Right renal cortex interstitium (tissue), 3 donors: ENCODE results near the gene RGP1. TPM values are rescaled to one million over a fixed set of nuclear protein-coding genes. Genes with fewer than 3 reads are reported as not detected.

Experiments
- DNase-seq, 3 donors: peaks; one replicate each; pipeline ENCODE4 v3.0.0-alpha.2; 2013; ENCODE audit warnings: low read depth in 3 of 3, low spot score in 2 of 3
- polyA plus RNA-seq, 3 donors: library from polyadenylated mRNA; unstranded; fragments of 120-200 nt; gene quantifications; one replicate each; pipeline ENCODE4 v1.2.1, GENCODE V29; 2013; ENCODE audit not compliant: insufficient read length in 3 of 3

RGP1 gene
- polyA plus RNA-seq, 3 donors = 28.2 to 29.0 (median 28.4) TPM

DNA sequence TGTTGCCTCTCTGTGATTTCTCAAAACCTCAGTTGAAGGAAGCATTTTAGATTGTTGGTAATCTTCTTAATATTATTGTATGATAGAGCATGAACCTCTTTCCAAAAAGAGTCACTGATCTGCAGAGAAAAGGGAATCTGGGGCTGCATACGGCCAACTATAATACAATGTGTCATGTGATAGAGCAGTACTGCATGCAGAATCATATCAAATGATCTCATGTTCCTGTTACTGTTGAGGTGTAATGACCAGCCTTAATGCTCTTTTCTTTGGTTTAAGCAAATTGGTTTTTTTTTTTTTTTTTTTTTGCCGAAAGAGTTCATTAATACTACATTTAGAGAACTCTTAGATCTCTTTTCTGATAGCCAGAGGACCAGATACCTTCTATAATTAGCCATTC is 17.9 kb downstream of the RGP1 start:
- DNase-seq = no peak

DNA sequence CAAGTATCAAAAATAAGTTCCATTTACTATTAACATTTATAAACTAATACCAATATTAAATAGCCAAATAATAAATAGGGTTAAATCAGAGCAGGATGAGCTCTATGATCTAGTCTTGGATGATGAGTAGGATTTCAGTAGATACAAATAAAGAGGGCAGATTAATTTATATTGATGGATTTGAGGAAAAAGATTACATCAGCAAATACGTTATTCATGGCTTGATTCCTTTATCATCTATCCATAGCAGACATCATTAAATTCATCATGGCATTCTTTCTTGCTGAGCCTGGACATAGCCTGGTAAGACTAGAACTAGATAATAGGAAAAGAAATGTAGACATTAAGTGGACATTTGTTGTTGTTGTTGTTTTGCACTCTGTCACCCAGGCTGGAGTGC is 18.4 kb downstream of the RGP1 start:
- DNase-seq = no peak

DNA sequence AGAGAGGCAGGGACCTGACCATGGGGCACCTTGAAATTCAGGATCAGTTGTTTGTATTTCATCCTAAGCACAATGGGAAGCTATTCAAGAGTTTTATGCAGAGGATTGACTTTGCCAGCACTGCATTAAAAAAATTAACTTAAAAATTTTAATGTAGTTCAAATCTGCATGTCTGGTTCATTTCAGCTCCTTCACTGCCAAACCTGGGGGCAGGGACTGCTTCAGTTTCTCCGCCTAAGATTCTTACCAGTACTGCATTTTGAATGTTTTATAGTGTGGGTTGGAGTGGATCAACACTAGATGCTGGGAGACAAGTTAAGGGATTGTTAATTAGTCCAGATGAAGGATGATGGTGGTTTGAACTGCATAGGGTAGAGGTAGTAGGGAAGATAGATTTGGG is 20.7 kb downstream of the RGP1 start:
- DNase-seq = no peak

DNA sequence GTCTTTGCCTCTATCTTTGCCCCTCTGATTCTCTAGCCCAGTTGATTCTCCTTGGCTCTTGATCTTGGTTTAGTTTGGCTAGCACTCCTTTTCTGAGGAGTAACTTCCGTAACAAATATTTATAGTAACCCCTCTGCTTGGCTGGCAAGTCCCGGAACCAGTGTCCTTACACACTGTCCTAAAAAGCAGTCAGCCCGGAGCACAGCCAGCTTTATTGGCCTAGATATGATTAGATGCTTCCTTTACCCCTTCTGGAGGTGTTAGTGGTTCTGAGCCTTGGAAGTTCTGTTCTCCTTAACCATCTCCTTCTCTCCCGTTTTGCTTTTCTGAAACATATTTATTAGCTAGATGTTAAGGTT is 22.0 kb downstream of the RGP1 start:
- no peak for DNase-seq

DNA sequence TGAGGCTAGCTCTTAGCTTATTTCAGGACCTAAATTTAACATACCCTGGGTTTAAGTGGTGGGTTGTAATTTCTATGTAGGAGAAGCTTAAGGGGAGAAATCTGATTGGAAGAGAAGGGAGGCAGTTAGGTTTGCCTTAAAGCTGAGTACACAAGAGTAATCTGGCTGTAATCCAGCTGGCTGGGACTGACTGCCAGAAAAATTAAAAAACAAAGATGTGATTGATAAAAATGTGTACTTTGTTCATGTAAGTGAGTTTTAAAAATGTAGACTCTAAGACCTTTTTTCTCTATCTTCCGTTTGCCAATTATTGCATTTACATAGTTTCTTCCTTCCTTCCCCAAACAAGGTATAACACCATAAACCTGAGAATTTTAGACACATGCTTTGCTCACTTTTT is 22.4 kb downstream of the RGP1 start:
- DNase-seq = no peak

DNA sequence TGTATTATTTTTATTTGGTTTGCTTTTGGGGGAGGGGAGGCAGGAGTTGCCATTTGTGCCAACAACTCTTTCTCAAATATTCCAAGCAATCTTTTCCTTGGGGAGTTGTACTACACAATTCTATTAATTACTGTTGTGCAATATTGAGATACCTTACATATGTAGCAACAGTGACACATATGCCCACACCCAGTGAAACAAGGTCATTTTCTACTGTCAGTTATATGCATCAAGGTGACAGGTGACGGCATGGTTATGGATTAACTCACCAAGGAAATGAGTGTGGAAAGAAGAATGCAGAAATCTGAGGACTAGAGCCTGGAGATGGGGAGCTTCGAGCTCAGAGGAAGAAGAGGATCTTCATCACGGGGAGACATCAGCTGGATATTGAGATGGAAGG is 22.9 kb downstream of the RGP1 start:
- no peak for DNase-seq

DNA sequence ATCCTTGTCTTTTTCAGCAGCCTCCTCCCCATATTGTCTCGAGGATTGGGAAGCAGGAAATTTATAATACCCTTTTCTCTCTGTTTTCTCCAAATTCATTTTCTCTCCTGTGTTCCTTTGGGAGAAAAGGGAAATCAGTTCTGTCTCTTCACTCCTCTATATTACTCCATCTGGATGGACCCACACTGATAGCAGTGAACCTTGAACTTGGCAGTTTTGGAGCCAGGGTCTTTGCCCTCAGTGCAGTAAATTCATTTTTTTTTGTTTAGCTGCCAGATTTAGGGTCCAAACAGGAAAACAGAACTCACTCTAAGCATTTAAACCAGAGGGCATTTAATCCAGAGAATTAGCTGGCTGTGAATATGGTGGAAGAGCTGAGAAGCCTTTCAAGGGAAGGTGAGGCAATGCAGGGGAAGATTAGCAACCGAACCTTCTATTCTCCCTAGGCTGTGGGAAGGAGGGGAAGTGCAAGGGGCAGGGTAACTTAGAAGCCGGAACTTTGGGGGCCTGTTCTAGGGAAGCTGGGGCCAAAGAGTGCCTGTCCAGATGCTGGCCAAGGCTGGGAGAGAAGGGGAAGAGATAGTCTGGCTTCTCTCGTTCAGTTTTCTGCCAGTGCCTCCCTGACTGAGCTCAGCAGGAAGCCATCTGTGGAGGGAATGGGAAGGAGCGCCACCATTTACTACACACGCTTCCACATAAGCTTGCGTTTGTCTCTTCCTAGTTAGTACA is 26.0 kb downstream of the RGP1 start:
- no peak for DNase-seq

DNA sequence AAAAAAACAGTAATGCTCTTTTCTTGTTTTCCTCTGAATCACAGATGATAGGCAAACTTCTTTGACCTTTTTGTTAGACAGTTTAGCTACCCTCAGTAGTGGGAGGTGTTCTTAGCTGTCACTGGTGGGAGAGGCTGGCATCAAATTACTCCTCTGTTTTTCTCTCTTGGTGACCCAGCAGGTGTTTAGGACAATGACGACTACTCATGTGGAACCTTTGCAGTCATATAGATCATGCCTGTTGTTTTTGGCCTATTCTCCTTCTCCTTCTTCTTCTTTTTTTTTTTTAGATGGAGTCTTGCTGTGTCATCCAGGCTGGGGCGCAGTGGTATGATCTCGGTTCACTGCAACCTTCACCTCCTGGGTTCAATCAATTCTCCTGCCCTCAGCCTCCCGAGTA is 26.9 kb downstream of the RGP1 start:
- DNase-seq = no peak

DNA sequence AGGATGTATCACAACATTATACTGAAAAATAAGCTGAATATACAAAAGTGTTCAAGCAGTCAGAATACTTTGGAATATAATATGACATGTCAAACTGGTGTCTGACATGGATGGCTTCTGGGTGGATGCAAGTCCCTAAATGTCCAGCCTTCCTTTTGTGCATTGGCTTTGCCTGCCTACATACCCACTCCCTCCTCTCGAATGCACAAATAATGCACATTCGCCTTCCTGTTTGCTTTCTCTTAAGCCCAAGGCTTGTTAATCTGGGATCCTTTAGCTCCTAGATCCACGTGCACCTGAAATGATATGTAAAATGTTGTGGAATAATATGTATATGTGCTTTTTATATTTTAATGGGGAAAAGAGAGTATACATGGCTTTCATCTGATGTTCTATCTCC is 29.4 kb downstream of the RGP1 start:
- DNase-seq = no peak

DNA sequence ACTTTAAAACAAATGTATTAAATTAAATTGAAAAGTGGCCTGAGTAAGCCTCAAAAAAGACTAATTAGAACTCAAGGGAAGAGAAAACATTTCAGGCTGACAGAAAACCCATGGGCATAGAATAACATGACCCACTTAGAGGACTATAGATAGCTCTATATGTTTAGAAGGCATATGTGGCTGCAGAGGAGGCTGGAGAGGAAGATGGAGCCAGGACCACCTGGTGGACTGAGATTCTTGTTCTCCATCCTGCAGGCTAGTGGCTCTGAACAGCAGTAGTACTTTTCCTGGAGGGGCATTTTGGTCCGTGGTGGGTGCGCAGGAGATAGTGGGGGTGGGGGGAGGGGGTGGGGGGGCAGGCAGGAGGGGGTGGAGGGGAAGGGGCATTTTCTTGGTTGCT is 32.0 kb downstream of the RGP1 start:
- no peak for DNase-seq

DNA sequence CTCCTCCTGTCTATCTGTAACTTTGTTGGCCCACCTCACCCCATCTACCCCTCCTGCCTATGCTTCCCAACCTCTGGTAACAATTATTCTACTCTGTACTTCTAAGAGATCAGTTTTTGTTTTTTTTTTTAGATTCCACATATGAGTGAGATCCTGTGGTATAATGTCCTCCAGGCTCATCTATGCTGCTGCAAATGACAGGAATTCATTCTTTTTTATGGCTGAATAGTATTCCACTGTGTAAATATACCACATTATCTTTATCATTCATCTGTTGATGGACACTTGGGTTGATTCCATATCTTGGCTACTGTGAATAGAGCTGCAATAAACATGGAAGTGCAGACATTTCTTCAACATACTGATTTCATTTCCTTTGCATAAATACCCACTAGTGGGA is 34.3 kb downstream of the RGP1 start:
- DNase-seq = no peak

DNA sequence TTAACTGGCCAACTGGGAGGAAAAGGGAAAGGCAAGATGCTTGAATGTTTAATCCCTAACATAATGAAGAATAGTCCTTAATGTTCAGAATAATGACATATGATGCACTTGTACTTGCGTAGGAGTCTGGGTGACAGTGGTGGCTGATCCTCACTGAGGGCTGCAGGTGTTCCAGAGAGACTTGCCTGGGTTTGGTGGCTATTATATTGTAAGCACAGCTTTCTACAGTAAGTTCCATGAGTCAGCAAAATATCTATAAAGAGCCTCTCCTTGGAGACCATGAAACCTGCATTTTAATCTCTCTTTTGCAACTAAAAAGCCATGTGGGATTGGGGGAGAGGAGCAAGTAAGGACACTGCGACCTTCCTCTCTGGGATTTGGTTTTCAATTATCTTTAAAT is 40.5 kb downstream of the RGP1 start:
- no peak for DNase-seq

DNA sequence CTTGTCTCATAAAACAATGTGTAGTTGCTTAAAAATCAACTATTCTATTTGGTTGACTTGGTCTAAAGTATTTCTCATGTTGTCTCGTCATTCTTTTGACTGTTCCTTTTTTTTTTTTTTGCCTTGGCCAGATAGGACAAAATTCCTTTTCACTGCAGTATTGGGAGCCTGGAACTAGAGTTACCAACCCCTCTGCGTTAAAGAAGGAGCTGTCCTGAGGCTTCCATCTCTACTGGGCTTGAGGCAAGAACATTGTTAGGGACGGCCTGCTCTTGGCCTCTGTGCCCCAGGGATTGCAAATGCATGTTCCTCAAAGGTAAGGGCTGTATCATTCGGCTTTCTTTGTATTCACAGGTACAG is 40.9 kb downstream of the RGP1 start:
- no peak for DNase-seq

DNA sequence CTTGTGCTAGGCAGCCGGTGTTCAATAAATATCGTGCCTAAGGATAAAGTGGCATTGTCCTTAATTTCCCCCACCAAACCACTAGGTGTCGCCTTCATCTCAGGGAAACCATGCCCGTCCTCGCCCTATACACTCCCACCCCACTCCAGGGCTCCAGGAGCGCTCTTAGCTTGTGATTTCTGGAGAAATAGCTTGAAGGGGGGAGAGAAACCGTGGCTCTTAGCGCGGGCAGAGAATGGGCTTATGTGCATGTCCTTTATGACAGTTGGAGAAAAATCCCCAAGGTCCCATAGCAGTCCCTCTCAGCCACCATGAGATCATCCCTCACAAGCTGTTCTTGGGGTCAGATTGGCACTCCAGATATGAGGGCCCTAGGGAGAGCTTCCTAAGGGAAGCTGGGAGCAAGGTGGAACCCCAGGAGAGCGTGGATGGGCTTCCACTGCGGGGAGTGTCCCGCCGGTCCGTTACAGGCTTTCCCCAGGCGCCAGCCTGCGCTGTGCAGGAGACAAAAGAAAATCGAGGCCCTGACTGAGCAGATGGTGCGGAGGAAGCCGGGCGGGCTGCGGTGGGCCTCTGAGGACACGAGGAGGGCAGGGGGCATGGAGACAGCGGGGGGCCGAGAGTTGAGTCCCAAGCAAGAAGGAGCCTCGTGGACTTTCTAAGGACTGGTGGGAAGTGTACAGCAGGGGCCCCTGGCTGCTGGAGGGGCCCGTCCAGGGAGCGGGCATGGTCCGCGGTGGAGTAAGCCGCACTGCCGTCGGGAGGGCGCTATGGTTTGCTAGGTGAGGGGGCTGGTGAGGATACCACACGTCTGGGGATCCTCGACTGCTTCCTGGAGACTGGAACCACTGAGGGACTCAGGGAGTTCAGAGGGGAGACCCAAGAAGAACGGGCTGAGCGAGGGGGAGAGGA is 41.6 kb downstream of the RGP1 start:
- DNase-seq = peak in 2 of 3 donors; percentile 66 to 74

DNA sequence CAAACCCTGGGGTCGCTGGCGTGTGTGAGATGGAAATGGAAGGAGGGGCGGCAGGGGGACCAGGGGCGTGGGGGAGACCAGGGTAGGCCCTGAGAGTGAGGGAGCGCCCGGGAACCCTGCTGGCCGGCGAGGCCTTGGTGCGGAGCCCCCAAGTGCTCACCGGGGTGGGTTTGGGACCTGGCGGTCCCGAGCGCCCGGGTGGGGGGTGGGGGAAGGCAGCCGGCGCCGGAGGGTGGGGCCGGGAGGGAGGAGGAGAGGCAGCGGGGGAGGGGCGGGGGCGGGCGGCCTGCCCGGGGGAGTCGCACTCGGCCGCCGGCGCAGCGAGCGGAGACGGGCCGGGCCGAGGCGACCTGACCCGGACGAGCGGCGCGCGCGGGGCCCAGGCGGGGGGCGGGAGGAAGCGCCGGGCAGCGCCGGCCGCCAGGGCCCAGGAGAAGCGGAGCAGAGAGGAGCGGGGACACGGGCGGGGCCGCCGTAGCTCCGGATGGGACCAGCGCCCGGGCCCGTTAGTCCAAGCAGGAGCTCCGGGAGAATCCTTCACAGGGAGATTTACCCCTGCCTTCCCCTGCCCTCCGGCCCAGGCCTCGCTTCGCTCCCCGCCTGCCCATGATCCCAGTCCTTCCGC is 42.3 kb downstream of the RGP1 start, which contains the start of gene NPR2:
TSS of gene NPR2 (plus strand) at position 295 of the 625 bp plus-strand sequence. CDS start 818 bp downstream, outside the sequence.
- DNase-seq = no peak

DNA sequence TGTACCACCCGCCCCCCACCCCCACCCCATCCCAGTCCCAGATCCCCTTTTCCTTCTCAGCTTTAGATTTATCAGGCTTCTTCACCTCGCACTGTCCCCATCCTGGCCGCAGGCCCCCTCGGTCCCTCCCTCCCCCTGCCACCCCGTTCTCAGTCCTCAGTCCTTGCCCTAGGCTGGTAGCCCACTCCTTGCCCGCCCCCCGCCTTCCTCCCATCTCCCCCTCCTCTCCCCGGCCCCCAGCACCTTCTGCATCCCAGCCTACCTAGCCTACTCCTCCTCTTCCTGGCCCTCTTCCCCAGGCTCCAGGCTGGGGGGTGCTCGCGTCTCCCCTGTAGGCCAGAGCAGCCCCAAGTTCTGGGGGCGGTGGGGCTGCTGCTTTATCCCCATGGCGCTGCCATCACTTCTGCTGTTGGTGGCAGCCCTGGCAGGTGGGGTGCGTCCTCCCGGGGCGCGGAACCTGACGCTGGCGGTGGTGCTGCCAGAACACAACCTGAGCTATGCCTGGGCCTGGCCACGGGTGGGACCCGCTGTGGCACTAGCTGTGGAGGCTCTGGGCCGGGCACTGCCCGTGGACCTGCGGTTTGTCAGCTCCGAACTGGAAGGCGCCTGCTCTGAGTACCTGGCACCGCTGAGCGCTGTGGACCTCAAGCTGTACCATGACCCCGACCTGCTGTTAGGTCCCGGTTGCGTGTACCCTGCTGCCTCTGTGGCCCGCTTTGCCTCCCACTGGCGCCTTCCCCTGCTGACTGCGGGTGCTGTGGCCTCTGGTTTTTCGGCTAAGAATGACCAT is 43.1 kb downstream of the RGP1 start:
- no peak for DNase-seq

DNA sequence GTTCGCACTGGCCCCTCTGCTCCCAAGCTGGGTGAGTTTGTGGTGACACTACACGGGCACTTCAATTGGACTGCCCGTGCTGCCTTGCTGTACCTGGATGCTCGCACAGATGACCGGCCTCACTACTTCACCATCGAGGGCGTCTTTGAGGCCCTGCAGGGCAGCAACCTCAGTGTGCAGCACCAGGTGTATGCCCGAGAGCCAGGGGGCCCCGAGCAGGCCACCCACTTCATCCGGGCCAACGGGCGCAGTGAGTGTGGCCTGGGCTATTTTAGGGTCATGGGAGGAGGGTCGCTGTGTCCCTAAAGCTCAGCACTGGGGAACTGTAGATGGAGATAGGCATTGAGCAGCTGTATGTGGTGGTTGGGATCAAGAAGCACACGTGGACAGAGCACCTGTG is 43.7 kb downstream of the RGP1 start:
- no peak for DNase-seq

DNA sequence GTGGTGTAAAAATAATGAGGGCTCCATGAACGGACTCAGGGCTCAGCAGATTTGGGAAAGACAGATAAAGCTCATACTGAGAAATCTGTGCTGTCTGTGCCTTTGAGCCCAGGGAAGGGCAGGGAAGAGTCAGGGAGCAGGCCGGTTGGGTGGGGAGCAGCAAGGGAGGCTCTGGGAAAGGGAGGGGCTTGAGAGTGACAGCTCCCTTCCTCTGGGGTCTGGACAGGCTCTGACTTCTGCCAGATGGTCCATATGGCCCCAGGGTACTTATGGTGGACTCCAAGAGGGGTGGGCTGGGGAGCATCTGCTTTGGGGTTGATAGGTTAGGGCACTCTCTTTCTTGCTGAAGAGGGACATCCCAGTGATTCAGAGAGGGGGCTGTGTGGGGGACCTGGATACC is 44.4 kb downstream of the RGP1 start:
- DNase-seq = no peak

DNA sequence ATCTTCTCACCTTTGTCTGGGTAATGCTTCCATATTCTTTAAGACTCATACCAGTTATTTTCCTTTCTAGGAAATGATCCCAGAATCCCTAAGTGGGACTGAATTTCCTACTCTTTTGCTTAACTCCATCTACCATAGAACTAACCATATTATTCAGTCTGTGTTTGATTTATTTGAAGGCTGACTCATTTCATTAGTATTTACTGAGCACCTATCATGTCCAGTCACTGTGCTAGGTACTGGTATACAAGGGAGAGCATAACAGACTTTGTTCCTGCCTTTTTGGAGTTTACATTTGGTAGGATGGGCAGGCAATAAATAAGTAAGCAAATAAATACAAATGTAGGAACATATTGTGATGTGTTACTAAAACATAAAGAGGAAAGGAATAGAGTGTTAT is 46.6 kb downstream of the RGP1 start:
- DNase-seq = no peak

DNA sequence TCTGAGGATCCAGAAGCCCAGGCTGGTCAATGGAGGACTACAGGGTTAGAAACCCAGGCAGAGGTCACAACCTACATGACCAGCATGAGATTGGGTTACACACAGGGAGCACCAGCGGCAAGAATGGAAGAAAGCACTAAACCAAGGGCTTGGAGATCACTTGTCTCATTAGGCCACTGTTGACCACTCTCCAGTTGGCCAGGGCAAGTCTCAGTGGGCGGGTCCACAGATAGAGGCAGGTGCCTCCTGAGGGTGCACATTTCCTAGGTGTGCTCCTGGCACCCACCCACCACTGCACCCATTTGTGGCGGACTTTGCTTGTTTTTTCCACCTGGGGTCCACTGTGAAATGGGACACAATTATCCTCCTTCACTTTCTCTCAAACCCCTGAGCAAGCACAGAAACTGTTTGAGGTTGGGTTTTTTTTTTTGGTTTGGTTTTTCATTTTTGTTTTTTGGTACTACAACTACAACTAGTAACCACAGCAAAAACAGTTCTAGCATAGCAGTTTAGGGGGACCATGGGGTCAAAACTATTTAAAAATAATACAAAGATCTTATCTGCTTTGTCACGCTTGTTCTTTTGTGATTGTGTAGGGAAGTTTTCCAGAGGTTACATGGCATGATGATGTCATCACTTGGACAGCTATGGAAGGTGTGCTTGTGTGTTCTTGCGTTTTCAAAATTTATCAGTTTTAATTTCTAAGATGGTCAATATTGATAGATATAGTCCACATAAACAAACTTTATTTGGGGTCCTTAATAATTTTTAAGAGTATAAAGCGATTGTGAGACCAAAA is 48.4 kb downstream of the RGP1 start:
- DNase-seq = no peak
